RPMI8226 (cell line): ENCODE data around the gene TMEM269.
"Not testable (repeated sequence)": the region's sequence is repeated elsewhere in the genome, so short reads cannot be mapped to it uniquely, and the experiment has no call there.

Experiments used
- DNase-seq: peaks from one replicate; pipeline ENCODE4 v3.0.0-alpha.2; 2015

Gene TMEM269

DNA sequence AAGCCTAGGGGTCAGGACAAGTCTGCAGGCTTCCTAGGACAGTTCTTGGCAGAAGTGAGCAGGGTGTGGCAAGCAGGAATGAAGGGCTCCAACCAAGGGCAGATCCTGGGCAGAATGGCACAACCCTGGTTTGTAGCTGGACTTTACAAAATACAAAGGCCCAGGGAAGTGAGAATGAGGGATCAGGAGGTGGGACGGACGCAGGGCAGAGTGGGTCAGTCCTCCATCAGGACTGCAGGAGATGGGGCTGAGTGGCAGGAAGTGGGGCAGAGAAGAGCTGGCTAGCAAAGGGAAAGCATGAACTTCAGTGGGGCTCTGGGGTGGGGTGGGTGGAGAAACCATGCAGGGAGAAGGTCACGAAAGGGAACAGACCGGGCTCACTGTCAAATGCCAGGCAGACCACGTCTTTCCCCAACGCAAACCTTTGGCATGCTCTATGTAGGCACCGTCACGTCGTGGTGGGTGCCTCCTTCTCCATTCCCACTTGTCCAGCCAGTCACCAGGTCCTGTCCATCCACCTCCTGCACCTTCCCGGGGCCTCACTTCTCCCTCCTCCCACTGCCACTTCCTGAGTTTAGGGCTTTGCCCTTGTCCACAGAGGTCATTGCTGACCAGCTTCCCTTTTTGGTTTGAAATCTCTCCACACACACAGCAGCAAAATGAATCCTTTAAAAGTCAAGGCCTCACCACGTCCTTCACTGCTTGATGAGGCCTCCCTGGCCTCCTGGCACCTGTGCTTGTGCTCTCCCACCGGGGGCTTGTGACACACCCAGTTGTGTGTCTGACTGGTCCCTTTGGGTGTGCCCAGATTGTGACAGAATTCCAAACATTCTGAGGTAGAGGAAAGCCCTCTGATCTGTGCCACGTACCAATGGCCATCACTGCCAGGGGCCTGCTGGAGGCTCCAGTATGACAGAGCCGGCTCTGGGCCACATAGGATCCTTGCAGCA lies 36.1 kb upstream of the TMEM269 start:
- DNase-seq = no peak

DNA sequence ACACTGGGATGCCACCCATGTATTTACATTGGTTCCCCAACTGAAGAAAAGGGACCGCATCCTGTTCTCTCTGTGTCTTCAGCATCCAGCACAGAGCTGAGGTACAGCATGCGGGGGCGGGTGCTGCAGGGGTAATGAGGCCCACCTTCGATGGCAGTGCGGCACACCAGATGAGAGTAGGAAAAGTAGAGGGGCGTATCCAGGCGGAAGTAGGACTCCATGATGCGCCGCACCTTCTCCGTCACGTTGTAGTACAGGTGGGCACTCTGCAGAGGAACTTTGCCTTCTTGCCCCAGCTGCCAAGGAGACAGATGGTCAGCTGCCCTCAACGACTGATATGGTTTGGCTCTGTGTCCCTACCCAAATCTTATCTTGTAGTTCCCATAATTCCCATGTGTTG lies 34.8 kb upstream of the TMEM269 start:
- DNase-seq = no peak

DNA sequence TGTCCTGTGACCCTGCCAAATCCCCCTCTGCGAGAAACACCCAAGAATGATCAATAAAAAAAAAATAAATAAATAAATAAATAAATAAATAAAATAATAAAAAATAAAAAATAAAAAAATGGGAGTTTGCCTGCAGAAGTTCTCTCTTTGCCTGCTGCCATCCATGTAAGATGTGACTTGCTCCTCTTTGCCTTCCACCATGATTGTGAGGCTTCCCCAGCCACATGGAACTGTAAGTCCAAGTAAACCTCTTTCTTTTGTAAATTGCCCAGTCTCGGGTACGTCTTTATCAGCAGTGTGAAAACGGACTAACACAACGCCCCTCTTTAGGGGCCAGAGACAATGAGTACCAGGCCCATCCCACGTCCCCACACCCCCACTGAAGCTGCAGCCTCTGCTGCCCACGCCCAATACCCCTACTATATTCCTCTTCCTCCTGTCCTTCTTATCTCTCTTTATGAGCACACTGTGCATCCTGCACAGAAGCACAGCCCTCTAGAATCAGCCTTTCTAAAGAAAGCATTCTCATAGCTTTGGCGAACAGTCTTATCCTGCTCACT lies 33.2 kb upstream of the TMEM269 start:
- not testable (repeated sequence) for DNase-seq

DNA sequence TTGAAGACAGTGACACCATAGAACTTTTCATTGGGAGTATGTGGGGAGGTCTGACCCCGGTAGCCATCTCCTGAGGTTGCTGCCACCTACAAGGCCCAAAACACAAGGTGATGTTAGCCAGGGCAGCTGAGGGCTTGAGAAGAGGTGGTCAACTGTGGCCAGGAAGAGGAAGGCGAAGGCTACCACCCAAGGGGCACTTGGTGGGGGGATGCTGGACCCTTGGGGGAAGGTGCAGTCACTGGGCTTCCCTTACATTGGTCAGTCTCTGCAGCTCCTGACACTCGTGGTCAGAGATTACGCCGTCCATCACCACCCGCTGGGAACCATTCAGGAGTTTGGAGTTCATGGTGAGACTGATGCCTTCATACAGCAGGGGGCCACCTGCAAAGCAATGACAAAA lies 32.5 kb upstream of the TMEM269 start:
- no peak for DNase-seq

DNA sequence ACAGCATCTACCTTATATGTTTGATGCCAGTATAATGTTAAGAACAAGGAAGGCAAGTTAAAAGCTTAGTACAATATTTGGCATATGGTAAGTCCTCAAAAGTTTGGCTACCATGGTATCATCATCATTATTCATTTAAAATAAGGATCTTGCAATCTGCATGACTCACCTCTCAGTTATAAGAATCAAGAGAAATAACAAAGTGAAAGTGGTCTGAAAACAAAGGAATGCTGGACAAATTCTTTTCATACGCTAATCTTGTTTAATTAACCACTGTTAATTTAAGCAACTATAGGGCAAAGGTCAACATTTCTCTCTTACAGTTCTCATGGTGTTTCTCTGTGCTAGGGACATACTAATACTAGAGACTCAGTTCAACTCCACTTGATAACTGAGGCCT lies 31.7 kb upstream of the TMEM269 start:
- no peak for DNase-seq

DNA sequence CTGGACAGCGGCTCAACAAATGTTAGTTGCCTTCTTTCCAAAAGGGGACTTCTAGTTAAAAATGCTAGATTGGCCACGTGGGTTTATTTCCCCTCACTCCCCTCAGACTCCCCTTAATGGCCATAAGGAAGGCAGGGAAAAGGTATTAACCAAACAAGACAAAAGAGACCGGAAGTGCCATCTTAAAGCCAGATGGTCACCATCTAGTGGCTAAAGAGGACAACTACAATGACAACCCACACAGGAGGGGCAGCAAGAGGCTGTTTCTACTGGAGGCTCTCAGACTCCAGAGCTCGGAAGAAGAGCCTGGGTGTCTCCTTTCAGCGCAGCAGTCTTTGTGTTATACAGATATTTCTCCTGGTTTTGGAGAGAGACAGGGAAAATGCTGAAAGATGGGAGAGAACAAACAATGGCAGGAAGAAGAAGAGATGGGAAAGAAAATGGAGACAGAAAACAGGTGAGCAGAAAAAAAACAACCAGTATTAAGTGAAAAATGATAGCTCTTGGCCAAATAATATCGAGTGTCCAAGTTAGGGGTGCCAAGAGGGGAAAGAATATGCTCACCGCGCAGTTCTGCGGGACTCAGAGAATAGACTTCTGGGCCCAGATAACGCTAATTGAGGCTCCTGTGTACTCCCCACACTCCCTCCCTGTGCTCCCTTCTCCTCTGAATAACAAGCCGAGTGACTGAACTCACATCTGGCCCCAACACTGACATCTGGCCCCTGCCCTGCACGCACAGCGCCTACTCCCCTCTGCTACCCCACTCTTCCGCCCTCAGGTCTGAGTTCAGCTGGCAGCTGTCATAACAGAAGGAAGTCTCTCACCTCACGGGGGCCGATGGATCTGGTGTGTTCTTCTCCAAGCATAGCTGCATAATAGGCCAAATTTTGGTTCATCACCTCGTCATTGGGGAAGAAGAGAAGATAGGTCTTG lies 27.6 kb upstream of the TMEM269 start:
- peak; percentile 75 for DNase-seq

DNA sequence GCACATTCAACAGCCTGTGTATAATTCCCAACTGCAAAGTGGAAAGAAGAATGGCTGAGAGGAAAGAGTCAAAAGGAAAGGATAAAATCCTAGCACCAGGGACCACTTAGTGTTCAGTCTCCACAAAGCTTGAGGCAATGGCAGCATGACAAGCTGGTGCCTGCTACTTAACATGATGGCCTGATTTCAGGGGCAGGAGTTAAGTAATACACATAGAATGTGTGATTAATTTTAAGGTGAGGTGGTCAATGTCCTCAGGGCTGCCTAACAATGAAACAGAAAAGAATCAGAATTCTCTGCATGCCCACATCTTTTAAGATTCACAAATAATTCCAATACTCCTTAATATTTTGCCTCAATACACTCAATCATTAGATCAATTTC lies 26.9 kb upstream of the TMEM269 start:
- no peak for DNase-seq

DNA sequence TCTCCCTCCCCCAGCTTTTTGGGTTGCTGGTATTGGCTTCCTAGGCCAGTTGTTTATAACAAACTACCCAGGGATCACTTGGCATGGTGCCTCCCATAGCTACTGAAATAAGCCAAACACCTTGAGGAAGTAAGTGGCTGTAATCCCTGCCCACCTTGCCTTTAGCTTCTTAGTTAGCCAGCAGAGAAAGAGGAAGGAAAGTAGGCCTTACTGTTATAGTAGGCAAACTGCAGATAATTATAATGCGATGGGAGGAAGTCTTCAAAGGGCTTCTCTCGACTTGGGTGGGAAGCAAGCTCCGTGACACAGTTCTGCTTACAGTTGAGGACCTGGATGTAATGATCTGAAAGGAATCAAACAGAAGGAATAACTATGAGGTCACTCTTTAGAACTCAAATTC lies 26.1 kb upstream of the TMEM269 start:
- no peak for DNase-seq

DNA sequence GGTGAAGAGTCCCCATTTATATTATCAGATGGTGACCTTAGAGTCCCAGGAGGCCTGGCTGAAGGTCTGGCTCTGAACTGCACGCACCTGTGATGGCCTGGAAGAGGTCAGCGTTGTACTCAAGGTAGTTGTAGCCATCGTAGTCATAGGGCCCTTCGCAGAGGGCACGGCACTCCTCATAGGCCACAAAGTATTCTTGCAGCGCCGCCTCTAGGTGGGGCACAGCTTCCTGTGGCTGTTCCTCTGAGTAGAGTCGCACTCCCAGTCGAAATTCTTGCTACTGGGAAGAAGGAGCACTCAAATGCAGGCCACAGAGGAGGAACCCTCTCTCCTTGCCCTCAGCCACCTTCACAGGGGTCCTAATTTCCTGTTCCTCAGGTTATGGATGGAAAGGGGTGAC lies 25.7 kb upstream of the TMEM269 start:
- no peak for DNase-seq

DNA sequence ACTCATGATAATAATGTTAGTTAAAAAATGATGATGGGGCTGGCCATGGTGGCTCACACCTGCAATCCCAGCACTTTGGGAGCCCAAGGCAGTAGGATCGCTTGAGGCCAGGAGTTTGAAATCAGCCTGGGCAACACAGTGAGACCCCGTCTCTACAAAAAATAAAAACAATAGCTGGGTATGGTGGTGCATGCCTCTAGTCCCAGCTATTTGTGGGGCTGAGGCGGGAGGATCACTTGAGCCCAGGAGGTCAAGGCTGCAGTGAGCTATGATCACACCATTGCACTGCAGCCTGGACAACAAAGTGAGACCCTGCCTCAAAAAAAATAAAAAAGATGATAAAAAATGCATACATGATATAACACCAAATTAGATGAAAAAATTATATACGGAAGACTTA lies 23.2 kb upstream of the TMEM269 start:
- DNase-seq = no peak

DNA sequence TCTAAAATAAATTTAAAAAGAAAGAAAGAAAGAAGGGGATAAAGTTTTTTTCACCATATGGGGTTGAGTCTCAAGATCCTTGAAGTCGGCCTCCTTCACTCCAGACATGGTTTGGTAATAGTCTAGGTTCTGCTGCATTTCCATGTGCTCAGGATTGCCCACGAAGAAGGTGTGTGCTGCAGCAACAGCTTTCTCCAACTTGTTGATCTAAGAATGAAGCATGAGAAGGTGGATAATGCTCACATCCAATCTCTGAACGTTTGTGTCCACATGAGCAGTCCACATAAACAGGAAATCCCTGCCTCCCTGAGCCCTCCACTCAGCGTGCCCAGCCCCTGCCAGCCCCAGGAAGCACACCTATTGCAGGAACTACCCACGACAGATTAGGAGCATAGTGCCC lies 22.5 kb upstream of the TMEM269 start:
- DNase-seq = no peak

DNA sequence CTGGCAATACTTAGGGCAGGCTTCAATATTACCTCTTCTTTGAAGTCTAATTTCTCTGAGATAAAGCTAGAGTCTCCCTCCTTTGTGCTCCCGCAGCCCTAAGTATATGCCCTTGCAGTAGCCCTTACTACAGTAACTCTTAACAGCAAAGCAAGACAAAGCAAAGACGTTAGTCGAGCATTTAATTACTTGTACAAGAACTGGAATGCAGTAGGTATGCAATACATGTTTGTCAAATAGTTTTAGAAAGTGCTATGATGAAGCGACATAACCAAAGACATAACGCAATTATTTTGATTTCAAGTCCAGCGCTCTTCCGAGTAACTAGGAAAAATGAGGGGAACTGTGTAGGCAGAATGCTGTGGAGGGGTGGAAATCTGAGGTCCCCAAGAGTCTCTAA lies 19.5 kb upstream of the TMEM269 start:
- DNase-seq = no peak

DNA sequence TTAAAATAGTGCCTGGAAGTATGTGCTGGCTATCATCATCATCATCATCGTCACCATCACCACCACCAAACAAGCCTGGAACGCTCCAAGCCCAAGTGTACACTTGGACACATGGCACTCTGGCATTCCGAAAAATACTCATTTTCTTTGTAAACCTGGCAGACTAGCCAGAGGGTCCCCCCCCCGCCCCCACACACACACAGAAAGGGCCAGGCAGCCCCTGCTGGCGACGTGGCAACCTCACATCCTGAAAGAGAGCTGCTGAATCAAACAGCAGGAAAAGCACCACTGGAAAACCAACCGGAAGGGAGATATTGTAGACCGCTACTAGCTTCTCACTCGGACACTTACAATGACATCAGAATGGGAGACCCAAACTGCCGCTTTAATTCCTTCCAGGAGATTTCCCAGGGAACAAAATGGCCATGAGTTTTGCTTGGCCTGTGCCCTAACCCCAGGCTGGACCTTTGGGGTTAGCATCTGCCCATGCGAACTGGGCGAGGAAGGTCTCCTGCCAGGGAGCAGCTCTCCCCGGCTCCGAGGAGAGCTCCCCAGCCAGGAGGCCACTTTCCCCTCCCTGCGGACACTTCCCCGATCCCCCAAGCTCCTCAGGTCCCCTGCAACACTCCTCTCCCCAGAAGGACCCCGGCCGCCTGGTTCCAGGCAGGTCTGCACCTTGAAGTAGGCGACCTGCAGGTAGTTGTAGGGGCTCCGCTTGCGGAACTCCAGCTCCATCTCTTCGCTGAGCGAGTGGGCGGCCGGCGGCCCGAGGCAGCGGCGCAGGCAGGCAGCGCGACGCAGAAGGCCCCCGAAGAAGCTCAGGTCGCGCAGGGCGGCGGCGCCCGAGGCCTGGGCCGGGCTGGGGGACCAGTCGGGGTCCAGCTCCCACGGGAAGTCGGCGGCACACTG lies 18.7 kb upstream of the TMEM269 start:
- peak; percentile 59 for DNase-seq

DNA sequence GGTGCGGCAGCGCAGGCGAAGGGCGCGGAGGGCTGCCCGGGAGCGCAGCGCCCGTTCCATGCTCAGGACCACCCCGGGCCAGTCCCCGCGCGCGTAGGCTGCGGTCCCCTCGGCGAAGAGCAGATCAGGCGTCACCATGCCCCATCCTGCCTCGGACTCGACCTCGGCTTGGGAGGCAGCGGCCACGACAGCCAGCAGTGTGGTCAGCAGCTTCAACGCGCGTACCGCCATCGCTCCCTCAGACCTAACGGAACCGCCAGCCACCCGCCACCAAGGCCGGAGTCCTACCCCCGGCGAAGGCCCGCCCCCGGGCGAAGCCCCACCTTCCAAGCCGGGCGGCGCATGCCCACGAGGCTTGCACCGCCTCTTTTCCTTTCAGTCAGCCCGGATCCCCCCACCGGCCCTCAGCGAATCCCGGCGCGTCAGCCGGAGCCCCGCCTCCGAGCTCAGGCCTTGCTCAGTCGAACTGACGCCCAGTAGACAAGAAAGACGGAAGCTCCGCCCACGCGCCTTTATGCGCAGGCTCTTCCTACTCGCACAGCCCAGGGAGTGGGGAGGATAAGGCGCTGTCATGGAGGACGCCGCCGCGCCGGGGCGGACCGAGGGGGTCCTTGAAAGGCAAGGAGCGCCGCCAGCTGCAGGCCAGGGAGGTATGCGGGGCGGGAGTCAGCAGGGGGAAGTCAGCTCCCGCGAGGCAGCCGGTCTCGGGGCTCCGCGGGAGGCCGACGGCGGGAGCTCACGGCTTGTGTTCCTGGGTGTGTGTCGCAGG lies 17.9 kb upstream of the TMEM269 start, which contains the start of the genes C1orf50 and P3H1:
C1orf50 (plus strand) TSS at position 509 of the 769 bp plus-strand sequence; CDS start at position 572, 63 bp downstream.
P3H1 (minus strand) TSS at position 288 of the 769 bp plus-strand sequence; CDS start at position 231, 57 bp downstream.
- DNase-seq = peak; percentile 100

DNA sequence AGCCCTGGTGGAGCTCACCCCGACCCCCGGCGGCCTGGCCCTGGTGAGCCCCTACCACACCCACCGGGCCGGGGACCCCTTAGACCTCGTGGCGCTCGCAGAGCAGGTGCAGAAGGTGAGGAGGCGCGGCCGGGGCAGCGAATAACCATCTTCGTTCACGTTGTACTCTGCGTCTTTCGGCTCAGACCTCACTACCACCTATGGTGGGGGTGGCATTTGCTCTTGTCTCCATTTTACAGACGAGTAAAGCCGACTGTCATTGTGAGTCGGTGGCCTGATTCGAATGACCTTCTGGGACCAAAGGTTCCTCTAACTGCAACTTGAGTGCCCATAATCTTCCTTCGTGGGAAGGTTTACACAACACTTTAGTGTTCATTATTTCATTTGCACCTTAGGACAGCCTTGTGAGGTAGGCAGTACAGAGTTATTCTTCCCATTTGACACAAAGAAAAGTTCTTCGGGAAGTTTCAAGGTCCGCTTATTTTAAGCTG lies 17.2 kb upstream of the TMEM269 start:
- DNase-seq = peak; percentile 59

DNA sequence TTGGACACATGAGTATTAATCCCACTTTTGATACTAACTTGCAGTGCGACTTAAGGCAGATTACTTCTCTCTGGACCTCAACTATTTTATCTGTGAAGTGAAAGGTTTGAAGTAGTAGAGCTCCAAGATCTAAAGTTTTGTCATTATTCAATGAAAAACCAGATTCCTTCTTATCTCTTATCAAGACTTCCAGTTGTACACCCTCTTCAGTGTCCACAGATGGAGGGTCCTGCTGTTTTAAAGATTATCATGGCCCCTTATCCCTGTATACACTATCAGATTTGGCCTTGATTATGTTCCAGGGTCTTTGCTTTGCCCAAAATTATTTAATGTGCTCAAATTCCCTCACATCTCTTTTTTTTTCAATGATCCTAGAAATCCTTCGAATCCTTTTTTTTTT lies 16.6 kb upstream of the TMEM269 start:
- no peak for DNase-seq

DNA sequence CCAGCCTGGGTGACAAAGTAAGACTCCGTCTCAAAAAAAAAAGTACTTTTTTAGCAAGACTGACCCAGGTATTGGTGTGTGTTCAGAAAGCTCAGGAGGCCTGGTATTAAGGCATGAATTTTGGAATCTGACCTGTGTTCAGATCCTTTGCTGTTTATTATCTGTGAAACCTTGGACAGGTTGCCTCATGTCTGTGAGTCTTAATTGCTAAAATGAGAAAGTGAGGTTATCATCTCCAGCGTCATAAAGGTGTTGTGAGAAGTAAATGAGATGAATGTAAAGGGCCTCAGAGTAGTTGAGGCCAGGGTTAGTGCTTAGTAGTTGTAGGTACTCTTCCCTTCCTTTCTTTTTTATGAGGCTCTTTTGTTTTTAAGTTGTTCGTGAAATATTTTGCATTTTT lies 15.0 kb upstream of the TMEM269 start:
- DNase-seq = no peak

DNA sequence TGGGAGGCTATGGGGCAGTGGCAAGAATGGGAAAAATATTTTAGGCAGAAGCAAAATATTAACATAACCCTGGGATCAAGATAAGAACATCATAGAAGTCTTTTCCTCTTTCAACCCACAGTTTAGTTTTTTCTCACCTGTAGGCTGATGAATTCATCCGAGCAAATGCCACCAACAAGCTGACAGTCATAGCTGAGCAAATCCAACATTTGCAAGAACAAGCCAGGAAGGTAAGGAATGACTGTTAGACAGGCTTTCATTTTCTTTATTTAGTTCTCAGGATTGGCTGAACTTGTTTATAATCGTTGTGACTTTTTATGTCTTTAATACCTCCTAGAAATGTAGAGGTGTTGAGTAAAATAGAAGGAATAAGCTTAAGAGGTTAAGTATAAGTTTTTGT lies 11.4 kb upstream of the TMEM269 start:
- DNase-seq = no peak

DNA sequence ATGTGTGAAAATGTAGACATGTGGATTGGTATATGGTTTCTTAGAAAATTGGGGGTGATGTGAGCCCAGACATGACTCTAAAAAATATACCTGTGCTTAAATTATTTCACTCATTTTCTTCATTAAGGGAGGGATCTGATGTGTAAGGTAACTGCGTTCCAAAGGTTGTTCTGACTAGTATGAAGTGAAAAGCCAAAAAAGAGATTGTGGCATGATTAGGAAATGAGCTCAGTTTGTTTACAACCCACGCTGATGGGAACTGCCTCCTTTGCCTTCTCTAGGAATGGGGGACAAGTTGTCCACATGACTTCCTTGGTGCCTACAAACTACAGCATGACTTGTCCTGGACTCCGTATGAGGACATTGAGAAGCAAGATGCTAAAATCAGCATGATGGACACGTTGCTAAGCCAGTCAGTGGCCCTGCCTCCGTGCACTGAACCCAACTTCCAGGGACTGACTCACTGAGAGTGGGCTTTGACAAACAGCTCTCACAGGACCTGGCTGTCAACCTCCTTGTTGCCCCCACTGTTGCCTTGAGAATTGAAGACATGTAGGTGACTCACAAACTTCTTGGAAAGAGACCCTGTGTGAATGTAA lies 9.8 kb upstream of the TMEM269 start:
- no peak for DNase-seq

DNA sequence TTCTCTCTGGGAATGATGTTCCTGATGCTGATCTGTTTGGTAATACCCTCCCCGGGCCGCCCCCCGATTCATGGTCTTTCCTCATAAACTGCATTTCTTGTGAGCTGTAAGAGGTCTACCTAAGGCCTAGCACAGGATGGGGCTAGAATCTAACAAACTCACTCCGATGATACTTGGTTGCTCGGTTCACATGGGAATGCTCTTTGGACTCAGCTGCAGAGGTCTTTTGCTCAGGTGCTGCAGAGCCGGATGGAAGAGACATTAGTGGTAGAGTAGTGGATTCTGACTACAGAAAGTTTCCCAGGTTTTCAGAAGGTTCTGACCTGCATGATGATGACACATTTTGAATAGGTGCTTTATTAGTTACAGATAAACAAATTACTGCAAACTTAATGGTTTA lies 8.3 kb upstream of the TMEM269 start:
- no peak for DNase-seq

DNA sequence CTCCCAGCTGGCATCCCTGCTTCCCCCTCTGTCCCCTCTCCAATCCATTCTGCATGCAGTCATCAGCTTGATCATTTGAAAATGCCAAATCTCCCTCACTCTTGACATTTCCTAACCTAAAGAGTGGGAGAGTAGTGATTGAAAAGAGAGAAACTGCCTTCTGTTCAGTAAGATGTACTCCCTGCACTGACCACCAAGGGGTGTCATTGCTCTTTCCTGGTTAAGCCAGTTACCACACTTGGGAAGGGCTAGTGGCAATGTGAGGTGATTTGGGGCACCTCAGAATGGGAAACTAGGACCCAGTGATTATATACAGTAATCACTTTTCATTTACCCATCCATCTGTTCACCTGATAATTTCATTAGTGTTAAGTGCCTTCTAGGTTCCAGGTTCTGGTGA lies 6.9 kb upstream of the TMEM269 start:
- DNase-seq = peak; percentile 35
